Mesenchymal stem cell (in vitro differentiated cells and primary cell): ENCODE data around the gene ADAMTS14.

Source experiments
- DNase-seq: peaks from one replicate; pipeline ENCODE4 v3.0.0-alpha.2; 2013
- H2AFZ ChIP-seq: one replicate; pipeline ENCODE4 v1.6.1; 2013; ENCODE audit warnings: low read depth, mild to moderate bottlenecking, control low read depth, inconsistent platforms, low read length, moderate library complexity
- H2AK5ac ChIP-seq: 2 replicates; pipeline ENCODE4 v1.6.1; 2013; ENCODE audit warnings: low read length, moderate library complexity, mild to moderate bottlenecking, inconsistent platforms; ENCODE audit not compliant: severe bottlenecking
- H2BK120ac ChIP-seq: one replicate; pipeline ENCODE4 v1.6.1; 2013; ENCODE audit warnings: low read depth, mild to moderate bottlenecking, inconsistent platforms, low read length, moderate library complexity
- H2BK12ac ChIP-seq, 2 experiments: one replicate each; pipeline ENCODE4 v1.6.1; 2013; ENCODE audit warnings: inconsistent platforms in 2 of 2, low read length in 2 of 2, mild to moderate bottlenecking in 2 of 2, moderate library complexity in 2 of 2, control low read depth in 1 of 2
- H2BK15ac ChIP-seq: one replicate; pipeline ENCODE4 v1.6.1; 2013; ENCODE audit warnings: mild to moderate bottlenecking, low read depth, inconsistent platforms; ENCODE audit not compliant: poor library complexity, severe bottlenecking
- H2BK5ac ChIP-seq: 2 replicates; pipeline ENCODE4 v1.6.1; 2013; ENCODE audit warnings: low read depth, mild to moderate bottlenecking, low read length, control low read depth, inconsistent platforms; ENCODE audit not compliant: poor library complexity, severe bottlenecking
- H3K14ac ChIP-seq, 2 experiments: one replicate each; pipeline ENCODE4 v1.6.1; 2013; ENCODE audit warnings: inconsistent platforms in 2 of 2, low read length in 2 of 2, control low read depth in 1 of 2, mild to moderate bottlenecking in 1 of 2, moderate library complexity in 1 of 2
- H3K18ac ChIP-seq, 2 experiments: one replicate each; pipeline ENCODE4 v1.6.1; 2013; ENCODE audit warnings: inconsistent platforms in 2 of 2, low read length in 2 of 2, control low read depth in 1 of 2, low read depth in 1 of 2, mild to moderate bottlenecking in 1 of 2
- H3K23ac ChIP-seq, 2 experiments: one replicate each; pipeline ENCODE4 v1.6.1; 2013; ENCODE audit warnings: inconsistent platforms in 2 of 2, low read length in 2 of 2, mild to moderate bottlenecking in 2 of 2, moderate library complexity in 2 of 2, control low read depth in 1 of 2
- H3K27ac ChIP-seq: 2 replicates; pipeline ENCODE4 v1.5.1; 2013; ENCODE audit warnings: mild to moderate bottlenecking, moderate library complexity, low read length, control low read depth, inconsistent platforms; ENCODE audit not compliant: poor library complexity, severe bottlenecking
- H3K27me3 ChIP-seq, 2 experiments: 2 replicates each; pipeline versions ENCODE4 v1.6.1 to v1.7.0; 2013; ENCODE audit warnings: low read length in 2 of 2, mild to moderate bottlenecking in 2 of 2, moderate library complexity in 2 of 2, control low read depth in 1 of 2, inconsistent platforms in 1 of 2; ENCODE audit not compliant: control insufficient read depth in 1 of 2, insufficient read depth in 1 of 2
- H3K36me3 ChIP-seq, 2 experiments: 2 replicates each; pipeline versions ENCODE4 v1.6.1 to v1.7.0; 2013; ENCODE audit warnings: low read length in 2 of 2, control low read depth in 1 of 2, inconsistent platforms in 1 of 2, low read depth in 1 of 2, mild to moderate bottlenecking in 1 of 2; ENCODE audit not compliant: insufficient read depth in 2 of 2, control insufficient read depth in 1 of 2
- H3K4ac ChIP-seq, 2 experiments: one replicate each; pipeline ENCODE4 v1.6.1; 2013; ENCODE audit warnings: inconsistent platforms in 2 of 2, low read length in 2 of 2, mild to moderate bottlenecking in 2 of 2, moderate library complexity in 2 of 2, control low read depth in 1 of 2, low read depth in 1 of 2
- H3K4me1 ChIP-seq: 2 replicates; pipeline ENCODE4 v1.6.1; 2013; ENCODE audit warnings: low read depth, low read length, control low read depth; ENCODE audit not compliant: control insufficient read depth, insufficient read depth
- H3K4me2 ChIP-seq: 2 replicates; pipeline ENCODE4 v1.6.1; 2013; ENCODE audit warnings: low read length, mild to moderate bottlenecking, inconsistent platforms; ENCODE audit not compliant: poor library complexity, severe bottlenecking
- H3K4me3 ChIP-seq, 2 experiments: 2 replicates each; pipeline versions ENCODE4 v1.5.1 to v1.7.0; 2013; ENCODE audit warnings: low read length in 2 of 2, mild to moderate bottlenecking in 2 of 2, control low read depth in 1 of 2, low read depth in 1 of 2; ENCODE audit not compliant: insufficient read depth in 1 of 2
- H3K79me1 ChIP-seq: replicated peaks from 2 replicates; pipeline ENCODE4 v1.6.1; 2013; ENCODE audit warnings: mild to moderate bottlenecking, control low read depth, low read length, inconsistent platforms; ENCODE audit not compliant: poor library complexity, severe bottlenecking
- H3K9ac ChIP-seq: 2 replicates; pipeline ENCODE4 v1.7.0; 2013; ENCODE audit warnings: mild to moderate bottlenecking, low read length, moderate library complexity
- H3K9me3 ChIP-seq: 2 replicates; pipeline ENCODE4 v1.7.0; 2013; ENCODE audit warnings: mild to moderate bottlenecking, low read length; ENCODE audit not compliant: control insufficient read depth
- H4K8ac ChIP-seq: one replicate; pipeline ENCODE4 v1.6.1; 2013; ENCODE audit warnings: inconsistent platforms, mild to moderate bottlenecking, low read length, moderate library complexity
- H4K91ac ChIP-seq: one replicate; pipeline ENCODE4 v1.6.1; 2013; ENCODE audit warnings: mild to moderate bottlenecking, low read length, inconsistent platforms
- WGBS: methylation state at CpG from one replicate; pipeline ENCODE4 v1.1.7; 2013; ENCODE audit warnings: mixed read lengths; 5-methylcytosine and 5-hydroxymethylcytosine counted together

The ADAMTS14 gene

GRCh38 chr10:70735161-70735560 is 62.9 kb downstream of the ADAMTS14 start:
- WGBS, result 79% methylated on average over 3 of the region's 3 CpGs
- Histone ChIP-seq H2AK5ac (no peak overlapping the region), H4K91ac (no peak overlapping the region), H3K9me3 (no peaks in the 10 kb centered on the region), H2BK5ac (no peak overlapping the region), H3K4me1 (peaks cover 6% of the 10 kb centered on the region), H3K9ac (no peak overlapping the region), H2BK15ac (no peak overlapping the region), H2BK12ac (no peak overlapping the region), H3K4me3 (no peak overlapping the region), H3K18ac (no peak overlapping the region), H3K4me2 (no peak overlapping the region), H3K14ac (no peak overlapping the region), H4K8ac (no peak overlapping the region), H3K4ac (no peak overlapping the region), H3K27me3 (no peaks in the 10 kb centered on the region), H3K27ac (no peak overlapping the region), H2BK120ac (no peak overlapping the region), H2AFZ (no peak overlapping the region), H3K79me1 (peaks cover 22% of the 10 kb centered on the region), H3K36me3 (peaks cover 88 to 100% of the 10 kb centered on the region in 2 experiments), H3K23ac (no peak overlapping the region)
- DNase-seq, result no peak

- Histone ChIP-seq H3K14ac (no peak overlapping the region), H2BK5ac (no peak overlapping the region), H3K27me3 (no peaks in the 10 kb centered on the region), H4K8ac (no peak overlapping the region), H3K4me3 (no peak overlapping the region), H3K23ac (no peak overlapping the region), H2BK120ac (no peak overlapping the region), H3K9ac (no peak overlapping the region), H3K79me1 (peaks cover 22% of the 10 kb centered on the region), H3K18ac (no peak overlapping the region), H3K4me2 (no peak overlapping the region), H3K27ac (no peak overlapping the region), H2BK12ac (no peak overlapping the region), H4K91ac (no peak overlapping the region), H2AFZ (no peak overlapping the region), H2AK5ac (no peak overlapping the region), H3K36me3 (peaks cover 87 to 100% of the 10 kb centered on the region in 2 experiments), H2BK15ac (no peak overlapping the region), H3K4ac (no peak overlapping the region), H3K4me1 (peaks cover 7% of the 10 kb centered on the region), H3K9me3 (no peaks in the 10 kb centered on the region)
- WGBS, result 98% methylated on average over 3 of the region's 3 CpGs
- no peak for DNase-seq
Observed at GRCh38 chr10:70736525-70736924, 64.2 kb downstream of the ADAMTS14 start.

- Histone ChIP-seq H3K27me3 (no peaks in the 10 kb centered on the region), H2BK120ac (no peak overlapping the region), H3K14ac (no peak overlapping the region), H2BK12ac (no peak overlapping the region), H3K23ac (no peak overlapping the region), H2AFZ (no peak overlapping the region), H3K4me2 (no peak overlapping the region), H4K8ac (no peak overlapping the region), H3K4me3 (no peak overlapping the region), H4K91ac (no peak overlapping the region), H3K36me3 (peaks cover 87 to 99% of the 10 kb centered on the region in 2 experiments), H3K18ac (no peak overlapping the region), H3K4ac (no peak overlapping the region), H2AK5ac (no peak overlapping the region), H2BK15ac (no peak overlapping the region), H3K79me1 (peaks cover 24% of the 10 kb centered on the region), H2BK5ac (no peak overlapping the region), H3K9ac (no peak overlapping the region), H3K4me1 (peaks cover 8% of the 10 kb centered on the region), H3K27ac (no peak overlapping the region), H3K9me3 (no peaks in the 10 kb centered on the region)
- 68% methylated on average over 6 of the region's 6 CpGs for WGBS
- no peak for DNase-seq
Observed at GRCh38 chr10:70737250-70737649, 64.9 kb downstream of the ADAMTS14 start.

DNA sequence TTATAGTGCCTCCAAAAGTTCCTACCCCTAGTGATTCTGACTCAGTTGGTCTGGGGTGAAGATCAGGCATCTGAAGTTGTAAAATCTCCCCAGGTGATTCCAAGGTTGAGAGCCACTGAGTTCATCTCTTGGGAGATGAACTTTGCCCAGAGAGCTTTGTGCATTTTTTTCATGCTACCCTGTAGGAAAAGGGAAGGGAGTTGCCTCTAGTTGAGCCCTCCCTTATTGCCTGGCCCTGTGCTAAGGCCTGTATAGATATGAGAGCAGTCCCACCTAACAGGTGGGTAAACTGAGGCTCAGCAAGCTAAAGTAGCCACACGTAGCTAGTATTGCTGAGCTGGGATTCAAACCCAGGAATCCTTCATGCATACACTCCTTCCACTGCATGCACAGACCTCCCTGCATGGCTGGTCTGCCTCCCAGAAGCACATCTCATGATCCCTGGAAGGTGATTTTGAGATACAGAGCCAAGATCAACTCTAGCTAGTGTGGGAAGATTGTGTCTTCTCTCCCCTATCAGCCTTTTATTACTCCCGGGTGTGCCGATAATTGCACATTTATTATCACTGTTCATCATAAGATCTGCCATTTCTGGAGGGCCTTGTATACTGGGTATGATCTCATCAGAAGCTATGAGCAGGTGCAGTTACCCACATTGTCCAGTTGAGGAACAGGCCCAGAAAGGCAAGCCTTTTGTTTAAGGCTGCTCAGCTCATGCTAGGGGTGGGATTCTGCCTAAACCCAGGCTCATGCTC is 65.9 kb downstream of the ADAMTS14 start:
- Histone ChIP-seq H3K9ac (no peak overlapping the region), H3K9me3 (no peaks in the 10 kb centered on the region), H4K91ac (no peak overlapping the region), H3K4me2 (no peak overlapping the region), H2BK12ac (no peak overlapping the region), H3K27me3 (no peaks in the 10 kb centered on the region), H2AK5ac (no peak overlapping the region), H4K8ac (no peak overlapping the region), H3K4me3 (no peak overlapping the region), H3K27ac (no peak overlapping the region), H3K79me1 (peaks cover 24% of the 10 kb centered on the region), H2BK15ac (no peak overlapping the region), H3K4me1 (peaks cover 11% of the 10 kb centered on the region), H3K18ac (no peak overlapping the region), H2BK5ac (no peak overlapping the region), H3K4ac (no peak overlapping the region), H2BK120ac (no peak overlapping the region), H3K23ac (no peak overlapping the region), H2AFZ (no peak overlapping the region), H3K14ac (no peak overlapping the region), H3K36me3 (peaks cover 79 to 99% of the 10 kb centered on the region in 2 experiments)
- 95% methylated on average over 3 of the region's 3 CpGs for WGBS
- DNase-seq, result no peak
